GM12878 (cell line): Measurements from ENCODE around the gene CDH4. TPM values are rescaled to one million over a fixed set of nuclear protein-coding genes. Genes with fewer than 3 reads are reported as not detected.

Source experiments
- ATAC-seq: fragments of 200-7000 bp; cut with Tn5 transposase; 3 replicates; pipeline ENCODE4 v1.9.1; 2020; ENCODE audit warnings: mild to moderate bottlenecking, moderate library complexity
- BruUV-seq: library from RNA; stranded (reverse); fragments of 400-500 nt; replicated peaks from 2 replicates; lab custom pipeline; 2021; lab: Mats Ljungman, UMichigan
- CTCF ChIA-PET: fragments of 300-600 bp; sonication (Branson Sonifier 250); formaldehyde crosslinking; extraction: SDS; loops from one replicate; lab custom pipeline; 2021; ENCODE audit warnings: inconsistent platforms; lab: Yijun Ruan, JAX
- POLR2A ChIA-PET: fragments of 350-600 bp; formaldehyde crosslinking; extraction: SDS; loops from one replicate; lab custom pipeline; 2021; ENCODE audit warnings: inconsistent platforms; lab: Charles Lee
- RAD21 ChIA-PET: fragments of 300-600 bp; sonication (Branson Sonifier 250); formaldehyde crosslinking; loops from one replicate; lab custom pipeline; 2023; ENCODE audit warnings: antibody characterized with exemption; ENCODE audit not compliant: unreplicated experiment; lab: Charles Lee
- SMC1A ChIA-PET: fragments of 300-600 bp; sonication (Branson Sonifier 250); formaldehyde crosslinking; loops from one replicate; lab custom pipeline; 2023; ENCODE audit not compliant: unreplicated experiment, uncharacterized antibody; lab: Charles Lee
- DNase-seq: peaks from one replicate; pipeline ENCODE4 v3.0.0-alpha.2; 2011; ENCODE audit warnings: low read depth, low spot score
- FAIRE-seq: peaks from 3 replicates; lab custom pipeline; 2011; peaks lifted over from hg19 to GRCh38; lab: Jason Lieb, UNC
- H2AFZ ChIP-seq: 2 replicates; pipeline ENCODE4 v1.6.0; 2011; ENCODE audit warnings: low read depth, low read length, control low read depth; ENCODE audit not compliant: control insufficient read depth
- H3K27ac ChIP-seq: 2 replicates; pipeline ENCODE4 v1.5.1; 2011; ENCODE audit warnings: control low read depth; ENCODE audit not compliant: control insufficient read depth, insufficient read depth
- H3K27me3 ChIP-seq, 2 experiments: replicated peaks in 1 of 2; 2 replicates each; pipeline versions ENCODE4 v1.6.0 to v1.6.1; 2011; ENCODE audit warnings: low read length in 1 of 2; ENCODE audit not compliant: control insufficient read depth in 2 of 2, insufficient read depth in 2 of 2
- H3K36me3 ChIP-seq, 2 experiments: 2 replicates each; pipeline ENCODE4 v1.5.1; 2011; ENCODE audit warnings: low read length in 1 of 2; ENCODE audit not compliant: control insufficient read depth in 2 of 2, insufficient read depth in 2 of 2
- H3K4me1 ChIP-seq: 2 replicates; pipeline ENCODE4 v1.6.1; 2011; ENCODE audit warnings: mild to moderate bottlenecking, low read length, moderate library complexity, mixed read lengths; ENCODE audit not compliant: control insufficient read depth, insufficient read depth
- H3K4me2 ChIP-seq: 2 replicates; pipeline ENCODE4 v1.6.0; 2011; ENCODE audit warnings: control low read depth; ENCODE audit not compliant: control insufficient read depth, insufficient read depth
- H3K4me3 ChIP-seq: fragments of 200-600 bp; sonication (generic); 2 replicates; pipeline ENCODE4 v1.5.1; 2016
- H3K79me2 ChIP-seq: 2 replicates; pipeline ENCODE4 v1.6.0; 2011; ENCODE audit warnings: low read length; ENCODE audit not compliant: control insufficient read depth, insufficient read depth
- H3K9ac ChIP-seq: 2 replicates; pipeline ENCODE4 v1.8.0; 2011; ENCODE audit warnings: low read length, control low read depth, mixed read lengths; ENCODE audit not compliant: control insufficient read depth, insufficient read depth
- H3K9me3 ChIP-seq: replicated peaks from 3 replicates; pipeline ENCODE4 v1.5.1; 2011; ENCODE audit warnings: mild to moderate bottlenecking, low read length; ENCODE audit not compliant: control insufficient read depth, insufficient read depth
- H4K20me1 ChIP-seq: 2 replicates; pipeline ENCODE4 v1.6.0; 2011; ENCODE audit not compliant: control insufficient read depth, insufficient read depth
- CBFB ChIP-seq: IDR thresholded peaks from 2 replicates; pipeline ENCODE4 v1.6.1; 2016; ENCODE audit warnings: antibody characterized with exemption, low read depth
- CHD1 ChIP-seq: IDR thresholded peaks from 2 replicates; pipeline ENCODE4 v1.6.1; 2012; ENCODE audit warnings: low read depth, low read length, improper control_type of control experiment
- EP300 ChIP-seq, 2 experiments: fragments of 150-350 bp in 1 of 2; IDR thresholded peaks; 2 replicates each; pipeline ENCODE4 v1.6.1; 2011 to 2012; ENCODE audit warnings: low read depth in 2 of 2, low read length in 2 of 2, borderline replicate concordance in 1 of 2, improper control_type of control experiment in 1 of 2, inconsistent platforms in 1 of 2; ENCODE audit not compliant: control insufficient read depth in 1 of 2
- HDAC6 ChIP-seq: fragments of 200-600 bp; sonication (generic); IDR thresholded peaks from one replicate; pipeline ENCODE4 v1.8.0; 2017; ENCODE audit warnings: antibody characterized with exemption; ENCODE audit not compliant: unreplicated experiment
- JUNB ChIP-seq: IDR thresholded peaks from 2 replicates; pipeline ENCODE4 v1.6.1; 2016; ENCODE audit warnings: antibody characterized with exemption, mild to moderate bottlenecking
- JUND ChIP-seq: IDR thresholded peaks from 2 replicates; pipeline ENCODE4 v1.6.1; 2012; ENCODE audit warnings: low read depth, mild to moderate bottlenecking, low read length, improper control_type of control experiment, moderate library complexity
- MEF2A ChIP-seq: IDR thresholded peaks from 2 replicates; pipeline ENCODE4 v1.6.1; 2011; ENCODE audit warnings: low read depth, mild to moderate bottlenecking, low read length, moderate library complexity; ENCODE audit not compliant: insufficient read depth
- MYC ChIP-seq: IDR thresholded peaks from 2 replicates; pipeline ENCODE4 v1.6.1; 2011; ENCODE audit warnings: mild to moderate bottlenecking, low read length, moderate library complexity, inconsistent platforms; ENCODE audit not compliant: insufficient read depth, insufficient replicate concordance, insufficient read length, severe bottlenecking
- POU2F2 ChIP-seq: IDR thresholded peaks from 3 replicates; pipeline ENCODE4 v1.6.1; 2011; ENCODE audit warnings: low read depth, mild to moderate bottlenecking, low read length, borderline replicate concordance
- RCOR1 ChIP-seq: conservative IDR thresholded peaks from 2 replicates; pipeline ENCODE4 v1.6.1; 2012; ENCODE audit warnings: low read depth, low read length, improper control_type of control experiment
- SMAD5 ChIP-seq: IDR thresholded peaks from 2 replicates; pipeline ENCODE4 v1.6.1; 2016; ENCODE audit warnings: antibody characterized with exemption, low read depth
- TCF3 ChIP-seq: IDR thresholded peaks from 2 replicates; pipeline ENCODE4 v1.6.1; 2012; ENCODE audit warnings: low read depth, mild to moderate bottlenecking, low read length, borderline replicate concordance; ENCODE audit not compliant: insufficient read depth
- ZBED1 ChIP-seq: IDR thresholded peaks from 2 replicates; pipeline ENCODE4 v1.6.1; 2016; ENCODE audit warnings: borderline replicate concordance
- WGBS: methylation state at CpG from one replicate; pipeline ENCODE4 v1.1.6; 2016; ENCODE audit warnings: low lambda C conversion rate; ENCODE audit not compliant: insufficient replicate concordance, insufficient coverage; ENCODE audit errors: missing lambda C conversion rate; 5-methylcytosine and 5-hydroxymethylcytosine counted together
- in situ Hi-C: fragments of 300-500 bp; cut with MboI; formaldehyde crosslinking; loops from 9 replicates; pipeline ENCODE4 v1.14.3; 2018; ENCODE audit warnings: mixed read lengths
- intact Hi-C: fragments of 100-400 bp; cut with micrococcal nuclease; formaldehyde crosslinking; loops from one replicate; pipeline ENCODE4 v1.14.2; 2022; ENCODE audit not compliant: unreplicated experiment
- polyA plus RNA-seq, 11 experiments: library from polyadenylated mRNA; depleted of rRNA in 4 of 11; unstranded in 6 of 11; stranded (reverse) in 5 of 11; fragments of >200 nt; fragmentation: Nextera tagmentation in 4 of 11; fragmentation: Illumina TruSeq in 1 of 11; extraction: Ambion mirVana in 4 of 11; extraction: Trizol in 1 of 11; gene quantifications; 1 replicate in 1 of 11; 2 replicates in 10 of 11; pipeline versions ENCODE4 v1.2.1 to v1.2.3, GENCODE V29; 2011 to 2016; ENCODE audit warnings: inconsistent platforms in 2 of 11, missing spikeins in 2 of 11, low read depth in 1 of 11
- total RNA-seq, 4 experiments: library from RNA; depleted of rRNA in 3 of 4; stranded (reverse); fragments of >200 nt in 3 of 4; fragmentation: Illumina TruSeq in 1 of 4; extraction: Trizol in 1 of 4; gene quantifications; 2 replicates each; pipeline versions ENCODE4 v1.2.1 to v1.2.3, GENCODE V29; 2013 to 2021
- TF ChIP-seq, protein P1 (sequence below): IDR thresholded peaks from 2 replicates; pipeline ENCODE4 v1.6.1; 2012; ENCODE audit warnings: low read depth, low read length, improper control_type of control experiment

Gene CDH4
- total and polyA plus RNA-seq, 10 of the 15 experiments (the other 5 are each of a cell fraction or from before 2014, with no cell fraction given): not detected

DNA sequence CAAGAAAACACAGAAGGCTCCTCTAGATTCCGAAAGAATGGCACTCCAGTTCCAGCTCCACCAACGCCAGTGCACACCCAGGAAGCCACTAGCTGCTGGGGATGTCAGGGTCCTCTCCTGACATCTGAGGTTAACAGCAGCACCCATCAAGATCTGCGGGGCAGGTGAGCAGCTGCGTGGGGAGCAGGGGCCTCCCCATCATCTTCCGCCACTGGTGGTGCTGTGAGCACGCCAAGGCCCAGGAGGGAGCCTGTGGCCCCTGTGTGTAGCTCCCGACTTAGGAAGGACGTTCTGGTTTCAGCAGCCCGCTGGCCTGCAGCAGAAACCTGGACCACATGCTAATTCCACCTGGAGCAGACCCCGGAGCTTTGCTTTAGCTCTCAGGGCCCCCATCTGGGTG is 427.4 kb downstream of the CDH4 start:
- ChIA-PET POLR2A (no interaction called here), CTCF (no interaction called here)
- no peaks in the 10 kb centered on the region; a peak in 1 of 4 replicates for H3K27me3 ChIP-seq
- no peak overlapping the region for H3K9ac ChIP-seq
- FAIRE-seq: no peak
- 23% methylated on average over 10 of the region's 10 CpGs for WGBS
- no TSS peak for BruUV-seq
- TF ChIP-seq POU2F2 (no peak), HDAC6 (no peak), ZBED1 (no peak), JUND (no peak), MYC (no peak), MEF2A (no peak), JUNB (no peak), CBFB (no peak), SMAD5 (no peak), EP300 (IDR thresholded peaks at IDR 0.05; ENCODE audit: borderline replicate concordance in 1 of 2, control insufficient read depth in 1 of 2, low read depth in 2 of 2, low read length in 2 of 2) (no peak), CHD1 (no peak), TCF3 (no peak), RCOR1 (no peak)
- TF ChIP-seq, protein P1, sequence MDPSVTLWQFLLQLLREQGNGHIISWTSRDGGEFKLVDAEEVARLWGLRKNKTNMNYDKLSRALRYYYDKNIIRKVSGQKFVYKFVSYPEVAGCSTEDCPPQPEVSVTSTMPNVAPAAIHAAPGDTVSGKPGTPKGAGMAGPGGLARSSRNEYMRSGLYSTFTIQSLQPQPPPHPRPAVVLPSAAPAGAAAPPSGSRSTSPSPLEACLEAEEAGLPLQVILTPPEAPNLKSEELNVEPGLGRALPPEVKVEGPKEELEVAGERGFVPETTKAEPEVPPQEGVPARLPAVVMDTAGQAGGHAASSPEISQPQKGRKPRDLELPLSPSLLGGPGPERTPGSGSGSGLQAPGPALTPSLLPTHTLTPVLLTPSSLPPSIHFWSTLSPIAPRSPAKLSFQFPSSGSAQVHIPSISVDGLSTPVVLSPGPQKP: no peak
- TF ChIP-seq, all 136 proteins: peak for 0
- Histone ChIP-seq H3K9me3 (no peaks in the 10 kb centered on the region), H3K27ac (no peak overlapping the region), H4K20me1 (no peaks in the 10 kb centered on the region), H3K79me2 (no peaks in the 10 kb centered on the region), H3K36me3 (no peaks in the 10 kb centered on the region), H3K4me1 (no peaks in the 10 kb centered on the region), H2AFZ (no peak overlapping the region), H3K4me3 (no peak overlapping the region), H3K4me2 (no peak overlapping the region)
- no peak for DNase-seq
- in situ Hi-C loops: no loop called here
- SMC1A ChIA-PET: no interaction called here
- RAD21 ChIA-PET: no interaction called here
- no peak for ATAC-seq
- intact Hi-C loops: no loop called here
